Measurements from ENCODE around the gene PHLDB1.
"Not testable (repeated sequence)": the region's sequence is repeated elsewhere in the genome, so short reads cannot be mapped to it uniquely, and the experiment has no call there.

The PHLDB1 gene

GRCh38 chr11:118572981-118573550 is 34.3 kb upstream of the PHLDB1 start:
- DNase-seq (ENCODE audit: low read depth in 1 of 2, low spot score in 1 of 2): peak; percentile 15 to 20

GRCh38 chr11:118574636-118575035 is 32.8 kb upstream of the PHLDB1 start:
- no peak overlapping the region for H3K27ac ChIP-seq (replicated peaks)
- DNase-seq (ENCODE audit: low read depth in 1 of 2, low spot score in 1 of 2): no peak
- H3K4me3 ChIP-seq (replicated peaks; ENCODE audit: insufficient read depth, low read length): no peak overlapping the region
- no peak for TF ChIP-seq SPI1 (IDR thresholded peaks at IDR 0.05; ENCODE audit: borderline replicate concordance, low read depth)
- TF ChIP-seq GABPA (IDR thresholded peaks at IDR 0.05; ENCODE audit: low read depth): no peak
- no peak for TF ChIP-seq POLR2AphosphoS5 (IDR thresholded peaks at IDR 0.05; ENCODE audit: low read depth)
- TF ChIP-seq REST (IDR thresholded peaks at IDR 0.05; ENCODE audit: insufficient replicate concordance, low read depth): no peak
- TF ChIP-seq CTCF (IDR thresholded peaks at IDR 0.05; ENCODE audit: insufficient read depth, low read length): no peak
- no peaks in the 10 kb centered on the region for H3K27me3 ChIP-seq (ENCODE audit: insufficient read depth, poor library complexity, severe bottlenecking)

More at GRCh38 chr11:118572981-118573550, 34.3 kb upstream of the PHLDB1 start:
- Histone ChIP-seq H3K27ac (replicated peaks) (peak overlapping the region; percentile 95), H3K4me3 (replicated peaks; ENCODE audit: insufficient read depth, low read length) (peak overlapping the region; percentile 96), H3K27me3 (ENCODE audit: insufficient read depth, poor library complexity, severe bottlenecking) (no peaks in the 10 kb centered on the region)
- TF ChIP-seq SPI1 (IDR thresholded peaks at IDR 0.05; ENCODE audit: borderline replicate concordance, low read depth): no peak
- no peak for TF ChIP-seq GABPA (IDR thresholded peaks at IDR 0.05; ENCODE audit: low read depth)
- no peak for TF ChIP-seq POLR2AphosphoS5 (IDR thresholded peaks at IDR 0.05; ENCODE audit: low read depth)
- TF ChIP-seq CTCF (IDR thresholded peaks at IDR 0.05; ENCODE audit: insufficient read depth, low read length): no peak
- no peak for TF ChIP-seq REST (IDR thresholded peaks at IDR 0.05; ENCODE audit: insufficient replicate concordance, low read depth)

- H3K27ac ChIP-seq (replicated peaks); DNase-seq (ENCODE audit: low read depth in 1 of 2, low spot score in 1 of 2); H3K4me3 ChIP-seq (replicated peaks; ENCODE audit: insufficient read depth, low read length); H3K27me3 ChIP-seq (ENCODE audit: insufficient read depth, poor library complexity, severe bottlenecking): not testable (repeated sequence)
These were observed 29.4 kb upstream of the PHLDB1 start for GRCh38 chr11:118577995-118578394.

- no peak for DNase-seq (ENCODE audit: low read depth in 1 of 2, low spot score in 1 of 2)
- TF ChIP-seq CTCF (IDR thresholded peaks at IDR 0.05; ENCODE audit: insufficient read depth, low read length) (no peak), SPI1 (IDR thresholded peaks at IDR 0.05; ENCODE audit: borderline replicate concordance, low read depth) (no peak), GABPA (IDR thresholded peaks at IDR 0.05; ENCODE audit: low read depth) (no peak), POLR2AphosphoS5 (IDR thresholded peaks at IDR 0.05; ENCODE audit: low read depth) (no peak), REST (IDR thresholded peaks at IDR 0.05; ENCODE audit: insufficient replicate concordance, low read depth) (no peak)
- H3K27ac ChIP-seq (replicated peaks): no peak overlapping the region
- no peak overlapping the region for H3K4me3 ChIP-seq (replicated peaks; ENCODE audit: insufficient read depth, low read length)
- H3K27me3 ChIP-seq (ENCODE audit: insufficient read depth, poor library complexity, severe bottlenecking): no peaks in the 10 kb centered on the region
These were observed 26.4 kb upstream of the PHLDB1 start for GRCh38 chr11:118581057-118581456.

All from HL-60 (cell line).